ENCODE results near the gene KRTAP22-2.

KRTAP22-2 gene

GRCh38 chr21:30541764-30542163 lies 48.4 kb downstream of the KRTAP22-2 start, which contains the start of gene KRTAP19-6:
TSS of gene KRTAP19-6 (minus strand) at chr21:30541864. CDS start at chr21:30541833, 31 bp downstream.
- DNase-seq (ENCODE audit: low spot score), result no peak
- TF ChIP-seq CTCF (IDR thresholded peaks at IDR 0.05; ENCODE audit: extremely low read depth, missing control alignments), result no peak
